Endothelial cell of umbilical vein (primary cell): ENCODE measurements around the gene CAMTA1. TPM values are rescaled to one million over a fixed set of nuclear protein-coding genes. Genes with fewer than 3 reads are reported as not detected.

ENCODE experiments used
- BruUV-seq: library from RNA; stranded (reverse); fragments of 400-500 nt; replicated peaks from 2 replicates; lab custom pipeline; 2021; lab: Mats Ljungman, UMichigan
- CTCF ChIA-PET: fragments of 300-600, 350-600 bp; sonication (Branson Sonifier 250); formaldehyde crosslinking; loops from one replicate; lab custom pipeline; 2021; ENCODE audit warnings: antibody characterized with exemption, inconsistent platforms; lab: Charles Lee
- POLR2A ChIA-PET: fragments of 300-600, 350-600 bp; sonication (Branson Sonifier 250); formaldehyde crosslinking; loops from one replicate; lab custom pipeline; 2021; ENCODE audit warnings: antibody characterized with exemption, inconsistent platforms; lab: Charles Lee
- DNase-seq: peaks from one replicate; pipeline ENCODE4 v3.0.0-alpha.2; 2011; ENCODE audit warnings: low read depth, low spot score
- FAIRE-seq: peaks from 2 replicates; lab custom pipeline; 2011; peaks lifted over from hg19 to GRCh38; lab: Jason Lieb, UNC
- H2AFZ ChIP-seq: 2 replicates; pipeline ENCODE4 v1.6.0; 2012; ENCODE audit warnings: low read depth, low read length, control low read depth, inconsistent platforms
- H3K27ac ChIP-seq: 2 replicates; pipeline ENCODE4 v1.5.1; 2011; ENCODE audit warnings: low read depth, mild to moderate bottlenecking, control low read depth, low read length, moderate library complexity; ENCODE audit not compliant: insufficient read depth
- H3K27me3 ChIP-seq, 2 experiments: 2 replicates each; pipeline versions ENCODE4 v1.6.0 to v1.6.1; 2011; ENCODE audit warnings: low read length in 2 of 2, mixed read lengths in 1 of 2; ENCODE audit not compliant: control insufficient read depth in 2 of 2, insufficient read depth in 2 of 2
- H3K36me3 ChIP-seq, 2 experiments: 2 replicates in 1 of 2; 3 replicates in 1 of 2; pipeline ENCODE4 v1.5.1; 2011; ENCODE audit warnings: low read length in 2 of 2, mild to moderate bottlenecking in 1 of 2, moderate library complexity in 1 of 2; ENCODE audit not compliant: control insufficient read depth in 2 of 2, insufficient read depth in 2 of 2; ENCODE audit errors: extremely low read depth in 1 of 2
- H3K4me1 ChIP-seq: 3 replicates; pipeline ENCODE4 v1.5.1; 2011; ENCODE audit warnings: mild to moderate bottlenecking, low read length; ENCODE audit not compliant: control insufficient read depth, insufficient read depth; ENCODE audit errors: extremely low read depth
- H3K4me2 ChIP-seq: 2 replicates; pipeline ENCODE4 v1.6.1; 2011; ENCODE audit warnings: low read length, control low read depth, mixed read lengths; ENCODE audit not compliant: insufficient read depth
- H3K4me3 ChIP-seq, 3 experiments: fragments of 200-600 bp in 1 of 3; sonication (generic), shearing (Covaris generic) in 1 of 3; replicated peaks in 1 of 3; 2 replicates each; pipeline ENCODE4 v1.5.1; 2011 to 2016; ENCODE audit warnings: control low read depth in 3 of 3, low read length in 3 of 3, mild to moderate bottlenecking in 2 of 3, inconsistent platforms in 1 of 3, low read depth in 1 of 3, moderate library complexity in 1 of 3; ENCODE audit not compliant: insufficient read depth in 1 of 3
- H3K79me2 ChIP-seq: 2 replicates; pipeline ENCODE4 v1.6.0; 2012; ENCODE audit warnings: low read length, inconsistent platforms; ENCODE audit not compliant: control insufficient read depth, insufficient read depth
- H3K9ac ChIP-seq: replicated peaks from 2 replicates; pipeline ENCODE3; 2011; ENCODE audit warnings: low read length, control low read depth; ENCODE audit not compliant: insufficient read depth; ENCODE audit errors: extremely low read depth
- H3K9me1 ChIP-seq: replicated peaks from 3 replicates; pipeline ENCODE4 v1.6.0; 2011; ENCODE audit warnings: mild to moderate bottlenecking, low read length; ENCODE audit not compliant: control insufficient read depth, insufficient read depth; ENCODE audit errors: extremely low read depth
- H3K9me3 ChIP-seq: replicated peaks from 2 replicates; pipeline ENCODE4 v1.5.1; 2012; ENCODE audit warnings: low read length, inconsistent platforms; ENCODE audit not compliant: control insufficient read depth, insufficient read depth
- H4K20me1 ChIP-seq: replicated peaks from 2 replicates; pipeline ENCODE3; 2011; ENCODE audit warnings: mild to moderate bottlenecking, low read length; ENCODE audit not compliant: control insufficient read depth, insufficient read depth; ENCODE audit errors: extremely low read depth
- EZH2 ChIP-seq: IDR thresholded peaks from 2 replicates; pipeline ENCODE4 v1.6.1; 2012; ENCODE audit warnings: borderline replicate concordance, low read depth, mild to moderate bottlenecking, moderate library complexity, low read length, inconsistent platforms; ENCODE audit not compliant: severe bottlenecking
- FOS ChIP-seq: IDR thresholded peaks from 2 replicates; pipeline ENCODE4 v1.6.1; 2011; ENCODE audit warnings: mild to moderate bottlenecking, low read length, moderate library complexity, borderline replicate concordance; ENCODE audit not compliant: insufficient read depth
- GATA2 ChIP-seq: IDR thresholded peaks from 2 replicates; pipeline ENCODE4 v1.7.0; 2011; ENCODE audit warnings: low read depth, mild to moderate bottlenecking, moderate library complexity, mixed read lengths, low read length; ENCODE audit not compliant: insufficient read length, insufficient read depth
- JUN ChIP-seq: IDR thresholded peaks from 2 replicates; pipeline ENCODE4 v1.6.1; 2011; ENCODE audit warnings: borderline replicate concordance, low read depth; ENCODE audit not compliant: insufficient read length, insufficient read depth
- MAX ChIP-seq: IDR thresholded peaks from 2 replicates; pipeline ENCODE4 v1.6.1; 2011; ENCODE audit not compliant: insufficient read depth, insufficient read length
- MYC ChIP-seq: IDR thresholded peaks from one replicate; pipeline ENCODE4 v1.6.1; 2011; ENCODE audit warnings: mild to moderate bottlenecking, low read depth, low read length
- POLR2AphosphoS5 ChIP-seq: IDR thresholded peaks from 2 replicates; pipeline ENCODE4 v1.6.1; 2012; ENCODE audit warnings: low read depth, mild to moderate bottlenecking, control low read depth, low read length, moderate library complexity; ENCODE audit not compliant: insufficient read depth
- dilution Hi-C: fragments of 300-500 bp; cut with MboI; formaldehyde crosslinking; loops from one replicate; pipeline ENCODE4 v1.15.0; 2019; ENCODE audit warnings: low sequenced_read_pairs; ENCODE audit not compliant: extremely low pct_ligation_motif_present
- intact Hi-C: fragments of 100-400 bp; cut with micrococcal nuclease; formaldehyde crosslinking; loops from one replicate; pipeline ENCODE4 v1.10.0; 2022
- polyA plus RNA-seq, 4 experiments: library from polyadenylated mRNA; depleted of rRNA in 3 of 4; stranded (reverse) in 3 of 4; unstranded in 1 of 4; fragments of >200 nt; gene quantifications; 2 replicates each; pipeline versions ENCODE4 v1.2.1 to v1.2.3, GENCODE V29; 2011 to 2012; ENCODE audit warnings: missing spikeins in 1 of 4
- total RNA-seq: library from RNA; stranded (reverse); gene quantifications from 2 replicates; pipeline ENCODE4 v1.2.3, GENCODE V29; 2021

The CAMTA1 gene
- total and polyA plus RNA-seq, 2 donors (not counting 3 experiments of a cell fraction or from before 2014, with no cell fraction given), result 50.8 to 92.7 TPM

GRCh38 chr1:6869545-6869944 lies 84.3 kb downstream of the CAMTA1 start:
- dilution Hi-C loops, result no loop called here
- POLR2A ChIA-PET, result no interaction called here
- H3K9me3 ChIP-seq, result no peaks in the 10 kb centered on the region
- DNase-seq (no peak), FAIRE-seq (no peak)
- peaks cover 0 to 4% of the 10 kb centered on the region in 2 experiments for H3K36me3 ChIP-seq
- BruUV-seq, result no TSS peak
- H3K9ac ChIP-seq, result no peak overlapping the region
- intact Hi-C loops, result no loop called here
- no peak overlapping the region for H3K4me2 ChIP-seq
- TF ChIP-seq FOS, result no peak
- no peak for TF ChIP-seq EZH2
- no peak for TF ChIP-seq MYC
- no peak for TF ChIP-seq JUN
- TF ChIP-seq GATA2, result no peak
- no peak for TF ChIP-seq POLR2AphosphoS5
- no peak for TF ChIP-seq MAX
- H3K79me2 ChIP-seq, result peaks cover 4% of the 10 kb centered on the region
- no peaks in the 10 kb centered on the region for H4K20me1 ChIP-seq
- H3K27me3 ChIP-seq, result no peaks in the 10 kb centered on the region
- CTCF ChIA-PET, result interaction anchor here (0.7 to 2.0 kb wide), 5 partner anchors 9 to 173 kb away, joined by 3 to 7 read pairs (median 4); no protein-coding TSS in a partner anchor
- no peak overlapping the region for H2AFZ ChIP-seq
- no peak overlapping the region for H3K4me3 ChIP-seq
- H3K4me1 ChIP-seq, result no peaks in the 10 kb centered on the region
- H3K27ac ChIP-seq, result no peak overlapping the region
- no peaks in the 10 kb centered on the region for H3K9me1 ChIP-seq

GRCh38 chr1:6870086-6870485 lies 84.8 kb downstream of the CAMTA1 start:
- CTCF ChIA-PET, result interaction anchor here (1.1 to 2.0 kb wide), 2 partner anchors 10 to 12 kb away, joined by 3 to 7 read pairs; no protein-coding TSS in a partner anchor
- no peak for DNase-seq
- POLR2A ChIA-PET, result no interaction called here

More at GRCh38 chr1:6870086-6870485, 84.8 kb downstream of the CAMTA1 start:
- dilution Hi-C loops (no loop called here), intact Hi-C loops (no loop called here)
- no peak for TF ChIP-seq POLR2AphosphoS5
- no peaks in the 10 kb centered on the region for H3K9me3 ChIP-seq
- H3K27ac ChIP-seq, result no peak overlapping the region
- H3K4me3 ChIP-seq, result no peak overlapping the region
- H2AFZ ChIP-seq, result no peak overlapping the region
- H3K79me2 ChIP-seq, result peaks cover 4% of the 10 kb centered on the region
- BruUV-seq, result no TSS peak
- no peaks in the 10 kb centered on the region for H3K9me1 ChIP-seq
- H3K4me1 ChIP-seq, result no peaks in the 10 kb centered on the region
- no peaks in the 10 kb centered on the region for H4K20me1 ChIP-seq
- H3K27me3 ChIP-seq, result no peaks in the 10 kb centered on the region
- peaks cover 0 to 7% of the 10 kb centered on the region in 2 experiments for H3K36me3 ChIP-seq
- no peak overlapping the region for H3K9ac ChIP-seq
- FAIRE-seq, result no peak
- H3K4me2 ChIP-seq, result no peak overlapping the region
